ENCODE results near the gene RFTN1. TPM values are rescaled to one million over a fixed set of nuclear protein-coding genes. Genes with fewer than 3 reads are reported as not detected.

Gene RFTN1
- polyA plus RNA-seq, 3 donors, result 17.4 to 28.0 (median 27.2) TPM

GRCh38 chr3:16329036-16329825, 184.3 kb downstream of the RFTN1 start:
- H4K20me1 ChIP-seq (ENCODE audit: insufficient read depth, low read length), result no peaks in the 10 kb centered on the region
- H3K9me3 Mint-ChIP-seq, result peaks cover 10 to 25% (median 14%) of the 10 kb centered on the region in 7 donors
- WGBS (ENCODE audit: insufficient coverage), result 86% methylated on average over 9 of the region's 15 CpGs
- H3K9me3 ChIP-seq (replicated peaks in 1 of 2; ENCODE audit: control insufficient read depth in 1 of 2, insufficient read depth in 1 of 2, low read length in 2 of 2), result peaks cover 0 to 15% of the 10 kb centered on the region in 2 donors
- peaks cover 50 to 70% of the 10 kb centered on the region in 2 donors for H3K36me3 Mint-ChIP-seq
- no peak overlapping the region for H3K9ac ChIP-seq (ENCODE audit: insufficient read depth, low read length, poor library complexity, severe bottlenecking)
- peaks cover 0 to 4% (median 3%) of the 10 kb centered on the region in 3 donors for H3K27me3 Mint-ChIP-seq (ENCODE audit: low read depth in 3 of 3)
- no peaks in the 10 kb centered on the region for H3K4me1 Mint-ChIP-seq
- H3K4me3 Mint-ChIP-seq, result no peak overlapping the region
- no peaks in the 10 kb centered on the region for H3K27me3 ChIP-seq (ENCODE audit: control insufficient read depth in 2 of 2, insufficient read depth in 2 of 2, low read length in 2 of 2)
- TF ChIP-seq, protein P1, sequence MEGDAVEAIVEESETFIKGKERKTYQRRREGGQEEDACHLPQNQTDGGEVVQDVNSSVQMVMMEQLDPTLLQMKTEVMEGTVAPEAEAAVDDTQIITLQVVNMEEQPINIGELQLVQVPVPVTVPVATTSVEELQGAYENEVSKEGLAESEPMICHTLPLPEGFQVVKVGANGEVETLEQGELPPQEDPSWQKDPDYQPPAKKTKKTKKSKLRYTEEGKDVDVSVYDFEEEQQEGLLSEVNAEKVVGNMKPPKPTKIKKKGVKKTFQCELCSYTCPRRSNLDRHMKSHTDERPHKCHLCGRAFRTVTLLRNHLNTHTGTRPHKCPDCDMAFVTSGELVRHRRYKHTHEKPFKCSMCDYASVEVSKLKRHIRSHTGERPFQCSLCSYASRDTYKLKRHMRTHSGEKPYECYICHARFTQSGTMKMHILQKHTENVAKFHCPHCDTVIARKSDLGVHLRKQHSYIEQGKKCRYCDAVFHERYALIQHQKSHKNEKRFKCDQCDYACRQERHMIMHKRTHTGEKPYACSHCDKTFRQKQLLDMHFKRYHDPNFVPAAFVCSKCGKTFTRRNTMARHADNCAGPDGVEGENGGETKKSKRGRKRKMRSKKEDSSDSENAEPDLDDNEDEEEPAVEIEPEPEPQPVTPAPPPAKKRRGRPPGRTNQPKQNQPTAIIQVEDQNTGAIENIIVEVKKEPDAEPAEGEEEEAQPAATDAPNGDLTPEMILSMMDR (IDR thresholded peaks at IDR 0.05), result no peak
- H3K27ac ChIP-seq (ENCODE audit: low read depth in 1 of 2, low read length in 2 of 2), result no peak overlapping the region
- H3K79me2 ChIP-seq (ENCODE audit: insufficient read depth, low read length), result no peaks in the 10 kb centered on the region
- H3K4me2 ChIP-seq (replicated peaks; ENCODE audit: extremely low read depth, low read length, poor library complexity, severe bottlenecking), result no peak overlapping the region
- peak overlapping the region in 1 of 7 donors; percentile 37 for H3K27ac Mint-ChIP-seq
- peaks cover 27 to 79% of the 10 kb centered on the region in 2 donors for H3K36me3 ChIP-seq (replicated peaks in 1 of 2; ENCODE audit: control insufficient read depth in 1 of 2, insufficient read depth in 2 of 2, low read length in 2 of 2)
- no peak overlapping the region for H3K4me3 ChIP-seq (replicated peaks in 1 of 3; ENCODE audit: low read depth in 2 of 3, low read length in 3 of 3)
- intact Hi-C loops (cut with micrococcal nuclease), result no loop called here
- H3K4me1 ChIP-seq (ENCODE audit: control insufficient read depth in 1 of 2, insufficient read depth in 2 of 2, low read length in 2 of 2), result no peaks in the 10 kb centered on the region
- DNase-seq, result no peak
- no peak overlapping the region for H2AFZ ChIP-seq (ENCODE audit: insufficient read depth, low read depth, low read length, poor library complexity, severe bottlenecking)

DNA sequence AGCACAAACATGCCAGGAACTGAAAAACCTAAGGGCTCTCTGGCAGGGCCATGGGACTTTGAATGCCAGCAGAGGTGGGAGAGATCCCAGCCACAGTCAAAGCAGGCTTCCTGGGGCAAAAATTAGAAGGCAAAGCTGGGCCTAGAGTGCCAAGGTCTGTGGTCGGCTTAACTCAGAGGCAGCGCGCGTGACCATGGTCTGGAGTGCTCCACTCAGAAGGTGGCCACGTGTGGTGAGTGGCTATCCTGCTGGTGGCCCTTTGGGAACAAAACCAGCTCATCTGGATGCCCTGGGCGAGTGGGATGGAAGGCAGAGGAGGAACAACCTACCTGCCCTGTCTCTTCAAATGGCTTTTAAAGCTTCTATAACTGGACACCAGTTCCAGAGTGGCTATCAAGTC, 185.4 kb downstream of the RFTN1 start:
- Histone ChIP-seq H3K9me3 (replicated peaks in 1 of 2; ENCODE audit: control insufficient read depth in 1 of 2, insufficient read depth in 1 of 2, low read length in 2 of 2) (peaks cover 0 to 15% of the 10 kb centered on the region in 2 donors), H4K20me1 (ENCODE audit: insufficient read depth, low read length) (no peaks in the 10 kb centered on the region), H3K9ac (ENCODE audit: insufficient read depth, low read length, poor library complexity, severe bottlenecking) (no peak overlapping the region), H3K4me2 (replicated peaks; ENCODE audit: extremely low read depth, low read length, poor library complexity, severe bottlenecking) (no peak overlapping the region), H3K36me3 (replicated peaks in 1 of 2; ENCODE audit: control insufficient read depth in 1 of 2, insufficient read depth in 2 of 2, low read length in 2 of 2) (peaks cover 36 to 88% of the 10 kb centered on the region in 2 donors), H2AFZ (ENCODE audit: insufficient read depth, low read depth, low read length, poor library complexity, severe bottlenecking) (no peak overlapping the region), H3K27me3 (ENCODE audit: control insufficient read depth in 2 of 2, insufficient read depth in 2 of 2, low read length in 2 of 2) (no peaks in the 10 kb centered on the region), H3K4me1 (ENCODE audit: control insufficient read depth in 1 of 2, insufficient read depth in 2 of 2, low read length in 2 of 2) (no peaks in the 10 kb centered on the region), H3K27ac (ENCODE audit: low read depth in 1 of 2, low read length in 2 of 2) (no peak overlapping the region), H3K4me3 (replicated peaks in 1 of 3; ENCODE audit: low read depth in 2 of 3, low read length in 3 of 3) (no peak overlapping the region), H3K79me2 (ENCODE audit: insufficient read depth, low read length) (no peaks in the 10 kb centered on the region)
- H3K9me3 Mint-ChIP-seq, result peaks cover 10 to 25% (median 14%) of the 10 kb centered on the region in 7 donors
- no peak for DNase-seq
- 99% methylated on average over 6 of the region's 6 CpGs for WGBS (ENCODE audit: insufficient coverage)
- H3K4me3 Mint-ChIP-seq, result no peak overlapping the region
- no peaks in the 10 kb centered on the region for H3K4me1 Mint-ChIP-seq
- TF ChIP-seq, protein P1 (IDR thresholded peaks at IDR 0.05), result no peak
- intact Hi-C loops (cut with micrococcal nuclease), result no loop called here
- peaks cover 0 to 4% (median 3%) of the 10 kb centered on the region in 3 donors for H3K27me3 Mint-ChIP-seq (ENCODE audit: low read depth in 3 of 3)
- peak overlapping the region in 3 of 7 donors; percentile 42 to 54 (median 46) for H3K27ac Mint-ChIP-seq
- H3K36me3 Mint-ChIP-seq, result peaks cover 53 to 71% of the 10 kb centered on the region in 2 donors
